Loucy (cell line): ENCODE data around the gene HIRA.

Experiments used
- EZH2phosphoT487 ChIP-seq: fragments of 200-600 bp; IDR thresholded peaks from 2 replicates; pipeline ENCODE4 v1.6.1; 2018; ENCODE audit warnings: antibody characterized with exemption, mild to moderate bottlenecking, moderate library complexity, borderline replicate concordance
- TF ChIP-seq, protein P1 (sequence below): fragments of 200-600 bp; sonication (generic); conservative IDR thresholded peaks from 2 replicates; pipeline ENCODE4 v1.5.1; 2014; ENCODE audit warnings: mild to moderate bottlenecking, antibody characterized with exemption, low read length

DNA sequence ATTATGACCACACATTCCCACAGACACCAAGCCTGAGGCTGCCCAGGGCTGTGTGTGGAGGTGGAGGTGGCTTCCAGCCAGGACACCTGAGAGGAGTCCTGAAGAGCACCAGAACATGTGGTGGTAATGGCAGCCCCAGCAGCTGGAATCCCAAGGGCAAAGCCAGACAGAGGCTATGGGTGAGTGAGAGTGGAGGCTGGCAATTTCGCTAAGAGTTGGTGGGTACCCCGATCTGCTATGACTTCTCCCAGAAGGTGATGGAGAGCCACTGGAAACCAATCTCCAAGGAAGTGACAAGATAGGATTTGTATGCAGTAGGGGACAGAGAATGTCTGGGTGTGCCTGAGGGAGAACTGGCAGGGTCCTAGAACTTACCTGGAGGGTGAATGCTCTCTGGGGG is 70.7 kb downstream of the HIRA start:
- TF ChIP-seq, protein P1, sequence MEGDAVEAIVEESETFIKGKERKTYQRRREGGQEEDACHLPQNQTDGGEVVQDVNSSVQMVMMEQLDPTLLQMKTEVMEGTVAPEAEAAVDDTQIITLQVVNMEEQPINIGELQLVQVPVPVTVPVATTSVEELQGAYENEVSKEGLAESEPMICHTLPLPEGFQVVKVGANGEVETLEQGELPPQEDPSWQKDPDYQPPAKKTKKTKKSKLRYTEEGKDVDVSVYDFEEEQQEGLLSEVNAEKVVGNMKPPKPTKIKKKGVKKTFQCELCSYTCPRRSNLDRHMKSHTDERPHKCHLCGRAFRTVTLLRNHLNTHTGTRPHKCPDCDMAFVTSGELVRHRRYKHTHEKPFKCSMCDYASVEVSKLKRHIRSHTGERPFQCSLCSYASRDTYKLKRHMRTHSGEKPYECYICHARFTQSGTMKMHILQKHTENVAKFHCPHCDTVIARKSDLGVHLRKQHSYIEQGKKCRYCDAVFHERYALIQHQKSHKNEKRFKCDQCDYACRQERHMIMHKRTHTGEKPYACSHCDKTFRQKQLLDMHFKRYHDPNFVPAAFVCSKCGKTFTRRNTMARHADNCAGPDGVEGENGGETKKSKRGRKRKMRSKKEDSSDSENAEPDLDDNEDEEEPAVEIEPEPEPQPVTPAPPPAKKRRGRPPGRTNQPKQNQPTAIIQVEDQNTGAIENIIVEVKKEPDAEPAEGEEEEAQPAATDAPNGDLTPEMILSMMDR: no peak
- TF ChIP-seq EZH2phosphoT487: no peak
